B cell (primary cell): ENCODE measurements around the gene ARID3A. TPM values are rescaled to one million over a fixed set of nuclear protein-coding genes. Genes with fewer than 3 reads are reported as not detected.

Experiments
- ATAC-seq: fragments of 200-7000 bp; cut with Tn5 transposase; one replicate; pipeline ENCODE4 v1.10.0; 2021; ENCODE audit warnings: low read depth, mild to moderate bottlenecking, moderate number of reproducible peaks, moderate library complexity
- CTCF ChIA-PET: fragments of 350-600 bp; sonication (Branson Sonifier 250); formaldehyde crosslinking; loops from one replicate; lab custom pipeline; 2021; ENCODE audit warnings: antibody characterized with exemption, inconsistent platforms; lab: Charles Lee
- POLR2A ChIA-PET: fragments of 350-600 bp; sonication (Branson Sonifier 250); formaldehyde crosslinking; loops from one replicate; lab custom pipeline; 2021; ENCODE audit warnings: antibody characterized with exemption; lab: Charles Lee
- DNase-seq: peaks from one replicate; pipeline ENCODE4 v3.0.0; 2013
- H2AFZ ChIP-seq: 2 replicates; pipeline ENCODE4 v1.6.1; 2012; ENCODE audit warnings: mild to moderate bottlenecking, low read depth, low read length; ENCODE audit not compliant: insufficient read depth, poor library complexity, severe bottlenecking
- H3K27ac ChIP-seq, 2 donors: 1 replicate in 1 of 2; 2 replicates in 1 of 2; pipeline ENCODE4 v1.5.1; 2012 to 2013; ENCODE audit warnings: low read length in 2 of 2, mild to moderate bottlenecking in 2 of 2, moderate library complexity in 1 of 2
- H3K27me3 ChIP-seq, 4 experiments: fragments of 200-600 bp in 1 of 4; sonication (generic) in 1 of 4; replicated peaks in 1 of 4; 1 replicate in 2 of 4; 2 replicates in 2 of 4; pipeline versions ENCODE4 v1.6.1 to v1.7.0; 2013 to 2016; ENCODE audit warnings: low read length in 3 of 4, mild to moderate bottlenecking in 2 of 4, mixed read lengths in 1 of 4, moderate library complexity in 1 of 4; ENCODE audit not compliant: insufficient read depth in 4 of 4, control insufficient read depth in 3 of 4; ENCODE audit errors: control extremely low read depth in 1 of 4
- H3K36me3 ChIP-seq, 2 experiments: replicated peaks in 1 of 2; 1 replicate in 1 of 2; 2 replicates in 1 of 2; pipeline versions ENCODE4 v1.6.1 to v1.7.1; 2013; ENCODE audit warnings: low read length in 1 of 2; ENCODE audit not compliant: insufficient read depth in 2 of 2, control insufficient read depth in 1 of 2; ENCODE audit errors: control extremely low read depth in 1 of 2, extremely low read depth in 1 of 2
- H3K4me1 ChIP-seq, 2 donors: fragments of 200-600 bp in 1 of 2; sonication (generic) in 1 of 2; 1 replicate in 1 of 2; 2 replicates in 1 of 2; pipeline versions ENCODE4 v1.5.1 to v1.6.1; 2013 to 2017; ENCODE audit warnings: low read length in 2 of 2; ENCODE audit not compliant: control insufficient read depth in 2 of 2, insufficient read depth in 2 of 2
- H3K4me2 ChIP-seq: replicated peaks from 2 replicates; pipeline ENCODE3; 2012; ENCODE audit warnings: mild to moderate bottlenecking, low read depth, low read length; ENCODE audit not compliant: poor library complexity, severe bottlenecking
- H3K4me3 ChIP-seq, 5 experiments: fragments of 200-600 bp in 1 of 5; sonication (generic) in 1 of 5; 1 replicate in 3 of 5; 2 replicates in 2 of 5; pipeline versions ENCODE4 v1.5.1 to v1.7.0; 2011 to 2016; ENCODE audit warnings: low read length in 4 of 5, mild to moderate bottlenecking in 4 of 5, low read depth in 2 of 5, control low read depth in 1 of 5, moderate library complexity in 1 of 5; ENCODE audit not compliant: insufficient read depth in 1 of 5; ENCODE audit errors: control extremely low read depth in 1 of 5, extremely low read depth in 1 of 5
- H3K79me2 ChIP-seq: fragments of 200-600 bp; sonication (generic); one replicate; pipeline ENCODE4 v1.6.0; 2016; ENCODE audit warnings: low read length; ENCODE audit not compliant: control insufficient read depth, insufficient read depth
- H3K9ac ChIP-seq: fragments of 200-600 bp; sonication (generic); 2 replicates; pipeline ENCODE4 v1.6.1; 2017; ENCODE audit warnings: mild to moderate bottlenecking, low read length, moderate library complexity
- H3K9me3 ChIP-seq, 3 donors: one replicate each; pipeline versions ENCODE4 v1.6.1 to v1.7.1; 2013; ENCODE audit warnings: low read length in 2 of 3; ENCODE audit not compliant: control insufficient read depth in 2 of 3, insufficient read depth in 1 of 3; ENCODE audit errors: control extremely low read depth in 1 of 3
- H4K20me1 ChIP-seq: 2 replicates; pipeline ENCODE4 v1.6.0; 2012; ENCODE audit warnings: mild to moderate bottlenecking, low read length; ENCODE audit not compliant: insufficient read depth, control insufficient read depth, poor library complexity, severe bottlenecking
- H3K27ac Mint-ChIP-seq: one replicate; pipeline ENCODE4 v1.8.0; 2021; ENCODE audit warnings: mixed read lengths
- H3K27me3 Mint-ChIP-seq: one replicate; pipeline ENCODE4 v1.8.0; 2021; ENCODE audit warnings: mixed read lengths
- H3K4me1 Mint-ChIP-seq: one replicate; pipeline ENCODE4 v1.8.0; 2021; ENCODE audit warnings: mixed read lengths
- H3K4me3 Mint-ChIP-seq: one replicate; pipeline ENCODE4 v1.8.0; 2021; ENCODE audit warnings: mixed read lengths
- H3K9me3 Mint-ChIP-seq: one replicate; pipeline ENCODE4 v1.8.0; 2022; ENCODE audit warnings: mixed read lengths; ENCODE audit not compliant: insufficient read depth
- EZH2 ChIP-seq: IDR thresholded peaks from 2 replicates; pipeline ENCODE4 v1.6.1; 2012; ENCODE audit warnings: borderline replicate concordance, low read depth, mild to moderate bottlenecking, moderate library complexity, low read length; ENCODE audit not compliant: insufficient read depth, poor library complexity, severe bottlenecking
- WGBS: methylation state at CpG from one replicate; pipeline ENCODE4 v1.1.5; 2013; ENCODE audit warnings: missing lambda C conversion rate; ENCODE audit not compliant: insufficient coverage; 5-methylcytosine and 5-hydroxymethylcytosine counted together
- intact Hi-C: fragments of 100-400 bp; cut with micrococcal nuclease; formaldehyde crosslinking; loops from one replicate; pipeline ENCODE4 v1.10.0; 2022
- polyA plus RNA-seq: library from polyadenylated mRNA; depleted of rRNA; stranded (reverse); fragments of >200 nt; gene quantifications from 2 replicates; pipeline ENCODE4 v1.2.3, GENCODE V29; 2012
- total RNA-seq, 2 donors: library from RNA; stranded (reverse); fragments of 120-200 nt in 1 of 2; gene quantifications; 1 replicate in 1 of 2; 2 replicates in 1 of 2; pipeline versions ENCODE4 v1.2.3 to v1.2.4, GENCODE V29; 2013 to 2022
- TF ChIP-seq, protein P1 (sequence below): fragments of 200-600 bp; IDR thresholded peaks from one replicate; pipeline ENCODE4 v1.8.0; 2022; ENCODE audit warnings: antibody characterized with exemption, mild to moderate bottlenecking

The ARID3A gene
- total and polyA plus RNA-seq, 2 donors (not counting 1 experiment from before 2014, with no cell fraction given): 22.9 to 60.5 TPM

DNA sequence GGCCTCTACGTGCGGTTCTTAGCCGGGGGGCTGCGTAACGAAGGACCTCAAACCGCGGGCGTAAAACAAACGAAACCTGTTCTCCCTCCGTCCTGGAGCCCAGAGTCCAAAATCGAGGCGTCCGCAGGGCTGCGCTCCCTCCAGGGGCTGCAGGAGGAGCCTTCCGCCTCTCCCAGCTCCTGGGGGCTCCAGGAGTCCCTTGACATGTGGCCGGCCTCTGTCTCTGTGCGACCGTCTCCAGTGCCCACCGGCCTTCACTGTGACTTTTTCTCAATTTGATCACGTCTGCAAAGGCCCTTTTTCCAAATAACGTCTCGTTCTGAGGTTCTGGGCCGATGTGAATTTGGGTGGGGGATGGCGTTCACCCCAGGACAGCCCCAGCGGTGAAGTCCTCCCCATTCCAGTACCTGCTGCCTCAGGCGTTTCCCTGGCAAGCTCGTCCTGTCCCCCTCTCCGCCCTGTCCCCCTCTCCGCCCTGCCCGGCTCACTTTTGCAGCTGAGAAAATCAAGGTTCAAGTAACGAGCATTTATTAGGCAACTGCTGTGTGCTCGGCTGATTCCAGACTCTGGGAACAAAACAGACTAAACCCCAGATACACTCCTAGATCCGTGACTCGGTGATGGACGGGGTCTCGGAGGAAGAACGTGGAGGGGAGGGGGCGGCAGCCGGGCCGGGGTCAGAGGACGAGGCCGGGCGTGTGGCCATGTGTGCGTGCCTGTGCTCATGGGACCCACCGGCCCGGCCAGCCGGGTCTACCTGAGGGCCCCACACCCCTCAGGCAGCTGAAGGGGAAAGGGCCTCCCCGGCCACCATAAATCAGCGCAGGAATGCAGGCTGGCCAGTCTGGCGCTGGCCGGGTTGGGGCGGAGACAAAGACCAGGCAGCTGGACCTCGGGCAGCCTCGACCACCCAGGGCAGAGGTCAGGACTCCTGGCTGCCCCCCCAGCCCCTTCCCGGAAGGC, 30.2 kb downstream of the ARID3A start:
- Histone ChIP-seq H3K4me2 (no peak overlapping the region), H3K4me1 (peaks cover 21 to 44% of the 10 kb centered on the region in 2 donors), H3K36me3 (peaks cover 0 to 18% of the 10 kb centered on the region in 2 experiments), H3K9ac (no peak overlapping the region), H3K79me2 (peaks cover 65% of the 10 kb centered on the region), H4K20me1 (peaks cover 62% of the 10 kb centered on the region), H2AFZ (no peak overlapping the region), H3K27me3 (no peaks in the 10 kb centered on the region), H3K4me3 (no peak overlapping the region), H3K9me3 (no peaks in the 10 kb centered on the region), H3K27ac (no peak overlapping the region)
- no peak for TF ChIP-seq EZH2
- TF ChIP-seq, protein P1, sequence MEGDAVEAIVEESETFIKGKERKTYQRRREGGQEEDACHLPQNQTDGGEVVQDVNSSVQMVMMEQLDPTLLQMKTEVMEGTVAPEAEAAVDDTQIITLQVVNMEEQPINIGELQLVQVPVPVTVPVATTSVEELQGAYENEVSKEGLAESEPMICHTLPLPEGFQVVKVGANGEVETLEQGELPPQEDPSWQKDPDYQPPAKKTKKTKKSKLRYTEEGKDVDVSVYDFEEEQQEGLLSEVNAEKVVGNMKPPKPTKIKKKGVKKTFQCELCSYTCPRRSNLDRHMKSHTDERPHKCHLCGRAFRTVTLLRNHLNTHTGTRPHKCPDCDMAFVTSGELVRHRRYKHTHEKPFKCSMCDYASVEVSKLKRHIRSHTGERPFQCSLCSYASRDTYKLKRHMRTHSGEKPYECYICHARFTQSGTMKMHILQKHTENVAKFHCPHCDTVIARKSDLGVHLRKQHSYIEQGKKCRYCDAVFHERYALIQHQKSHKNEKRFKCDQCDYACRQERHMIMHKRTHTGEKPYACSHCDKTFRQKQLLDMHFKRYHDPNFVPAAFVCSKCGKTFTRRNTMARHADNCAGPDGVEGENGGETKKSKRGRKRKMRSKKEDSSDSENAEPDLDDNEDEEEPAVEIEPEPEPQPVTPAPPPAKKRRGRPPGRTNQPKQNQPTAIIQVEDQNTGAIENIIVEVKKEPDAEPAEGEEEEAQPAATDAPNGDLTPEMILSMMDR: no peak
- ChIA-PET CTCF (no interaction called here), POLR2A (interaction anchor here (0.5 to 1.3 kb wide), 2 partner anchors 27 to 29 kb away, joined by 3 to 11 read pairs; no protein-coding TSS in a partner anchor)
- H3K4me1 Mint-ChIP-seq: peaks cover 25% of the 10 kb centered on the region
- DNase-seq: no peak
- no peak overlapping the region for H3K4me3 Mint-ChIP-seq
- intact Hi-C loops: no loop called here
- no peak for ATAC-seq
- no peak overlapping the region for H3K27ac Mint-ChIP-seq
- H3K9me3 Mint-ChIP-seq: no peaks in the 10 kb centered on the region
- no peaks in the 10 kb centered on the region for H3K27me3 Mint-ChIP-seq
- WGBS: 97% methylated on average over 44 of the region's 55 CpGs
